Measurements from ENCODE around the gene AFDN.

Gene AFDN

DNA sequence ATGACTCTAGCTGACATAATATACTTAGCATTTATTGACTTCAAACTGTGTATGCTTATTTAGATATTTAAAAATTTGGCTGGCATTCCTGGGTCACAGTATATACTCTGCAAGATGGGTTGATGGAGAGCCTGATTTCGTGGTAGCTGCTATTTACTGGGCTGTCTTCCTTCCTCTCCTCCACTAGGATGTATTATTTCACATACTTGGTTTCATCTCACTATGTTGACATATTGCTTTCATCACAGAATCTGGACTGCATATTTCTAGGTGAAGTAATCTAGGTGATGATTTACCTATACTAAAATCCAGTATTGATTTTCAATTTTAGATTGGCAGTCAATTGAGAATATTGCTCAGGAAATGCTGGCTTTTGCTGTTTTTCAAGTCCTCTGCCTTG lies 15.7 kb downstream of the AFDN start:
- no peak overlapping the region for H3K27ac ChIP-seq
- TF ChIP-seq, protein P1, sequence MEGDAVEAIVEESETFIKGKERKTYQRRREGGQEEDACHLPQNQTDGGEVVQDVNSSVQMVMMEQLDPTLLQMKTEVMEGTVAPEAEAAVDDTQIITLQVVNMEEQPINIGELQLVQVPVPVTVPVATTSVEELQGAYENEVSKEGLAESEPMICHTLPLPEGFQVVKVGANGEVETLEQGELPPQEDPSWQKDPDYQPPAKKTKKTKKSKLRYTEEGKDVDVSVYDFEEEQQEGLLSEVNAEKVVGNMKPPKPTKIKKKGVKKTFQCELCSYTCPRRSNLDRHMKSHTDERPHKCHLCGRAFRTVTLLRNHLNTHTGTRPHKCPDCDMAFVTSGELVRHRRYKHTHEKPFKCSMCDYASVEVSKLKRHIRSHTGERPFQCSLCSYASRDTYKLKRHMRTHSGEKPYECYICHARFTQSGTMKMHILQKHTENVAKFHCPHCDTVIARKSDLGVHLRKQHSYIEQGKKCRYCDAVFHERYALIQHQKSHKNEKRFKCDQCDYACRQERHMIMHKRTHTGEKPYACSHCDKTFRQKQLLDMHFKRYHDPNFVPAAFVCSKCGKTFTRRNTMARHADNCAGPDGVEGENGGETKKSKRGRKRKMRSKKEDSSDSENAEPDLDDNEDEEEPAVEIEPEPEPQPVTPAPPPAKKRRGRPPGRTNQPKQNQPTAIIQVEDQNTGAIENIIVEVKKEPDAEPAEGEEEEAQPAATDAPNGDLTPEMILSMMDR (IDR thresholded peaks at IDR 0.05) = no peak
- DNase-seq (ENCODE audit: low spot score) = no peak
- H3K4me3 ChIP-seq = no peak overlapping the region

DNA sequence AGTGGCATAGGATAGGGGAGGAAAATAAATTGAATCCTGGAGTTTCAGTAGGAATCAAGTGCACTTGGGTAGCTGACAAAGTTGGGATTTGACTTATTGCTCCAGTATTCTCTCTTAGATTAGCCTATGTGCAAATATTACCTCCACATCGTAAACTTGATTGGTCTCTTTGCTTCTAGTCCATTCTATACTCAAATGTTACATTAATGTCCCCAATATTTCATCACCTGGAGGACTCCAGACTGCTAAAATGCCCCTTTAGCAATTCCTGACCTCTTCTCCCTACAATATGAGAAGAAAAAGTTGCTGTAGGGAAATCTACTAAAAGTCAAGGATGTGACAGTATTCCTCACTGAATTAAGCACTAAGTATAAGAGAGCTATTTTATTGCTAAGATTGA lies 16.3 kb downstream of the AFDN start:
- Histone ChIP-seq H3K27ac (no peak overlapping the region), H3K4me3 (no peak overlapping the region)
- TF ChIP-seq, protein P1 (IDR thresholded peaks at IDR 0.05) = no peak
- no peak for DNase-seq (ENCODE audit: low spot score)

DNA sequence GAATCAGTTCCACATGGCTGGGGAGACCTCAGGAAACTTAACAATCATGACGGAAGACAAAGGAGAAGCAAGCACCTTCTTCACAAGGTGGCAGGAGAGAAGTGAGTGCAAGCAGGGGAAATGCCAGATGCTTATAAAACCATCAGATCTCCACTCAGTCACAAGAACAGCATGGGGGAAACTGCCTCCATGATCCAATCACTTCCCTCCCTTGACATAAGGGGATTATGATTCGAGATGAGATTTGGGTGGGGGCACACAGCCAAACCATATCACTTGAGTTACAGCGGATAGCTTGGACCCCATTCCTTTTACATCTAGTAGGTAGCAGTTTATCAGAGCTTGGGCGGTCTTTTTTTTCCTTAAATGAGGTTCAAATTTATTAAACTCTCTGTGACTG lies 19.1 kb downstream of the AFDN start:
- TF ChIP-seq, protein P1 (IDR thresholded peaks at IDR 0.05) = no peak
- no peak overlapping the region for H3K27ac ChIP-seq
- no peak overlapping the region for H3K4me3 ChIP-seq

DNA sequence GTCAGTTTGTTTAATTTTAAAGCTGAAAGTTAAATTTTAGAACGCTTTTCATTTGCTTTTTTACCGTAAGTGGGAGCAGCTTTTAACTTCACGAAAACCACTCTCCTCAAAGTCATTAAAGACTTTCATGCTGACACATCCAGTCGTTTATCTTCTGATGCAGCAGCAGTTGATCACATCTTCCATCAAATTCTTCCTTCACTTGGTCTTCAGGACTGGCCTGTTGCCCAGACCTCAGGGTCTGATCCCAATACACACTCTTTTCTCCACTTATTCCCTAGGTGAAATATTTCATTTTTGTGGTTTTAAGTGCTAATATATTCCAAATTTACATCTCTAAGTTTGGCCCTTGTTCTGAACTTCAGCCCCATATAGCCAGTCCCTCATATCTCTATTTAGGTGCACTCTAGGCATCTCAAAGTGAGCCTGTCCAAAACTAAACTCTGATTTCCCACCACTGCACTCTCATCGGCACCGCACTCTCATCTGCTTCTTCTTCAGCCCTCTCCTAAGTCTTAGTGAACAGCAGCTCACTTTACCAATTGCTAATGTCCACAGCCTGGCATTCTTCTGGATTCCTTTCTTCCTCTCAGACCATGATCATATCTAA lies 20.4 kb downstream of the AFDN start:
- Histone ChIP-seq H3K4me3 (no peak overlapping the region), H3K27ac (no peak overlapping the region)
- TF ChIP-seq, protein P1 (IDR thresholded peaks at IDR 0.05) = no peak
- no peak for DNase-seq (ENCODE audit: low spot score)

More for the DNA sequence above, 19.1 kb downstream of the AFDN start:
- no peak for DNase-seq (ENCODE audit: low spot score)

DNA sequence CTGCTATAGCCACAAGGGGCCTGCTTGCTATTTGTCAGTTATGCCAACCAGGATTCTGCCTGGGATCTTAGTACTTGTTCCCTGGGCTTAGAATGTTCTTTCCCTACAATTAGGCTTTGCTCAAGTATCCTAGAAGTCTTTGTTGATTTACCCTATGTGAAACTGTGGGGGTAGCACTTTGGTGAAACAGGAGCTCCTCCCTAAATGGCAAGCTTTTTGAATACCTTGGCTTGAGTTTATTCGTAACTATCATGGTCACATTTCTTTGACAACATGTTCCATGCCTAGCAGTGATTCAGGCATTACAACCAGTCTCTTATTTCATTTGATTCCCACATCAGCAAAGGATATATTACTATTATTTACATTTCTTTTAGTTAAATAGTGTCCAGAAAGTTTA lies 21.2 kb downstream of the AFDN start:
- no peak for DNase-seq (ENCODE audit: low spot score)
- H3K4me3 ChIP-seq = no peak overlapping the region
- no peak overlapping the region for H3K27ac ChIP-seq
- TF ChIP-seq, protein P1 (IDR thresholded peaks at IDR 0.05) = no peak

DNA sequence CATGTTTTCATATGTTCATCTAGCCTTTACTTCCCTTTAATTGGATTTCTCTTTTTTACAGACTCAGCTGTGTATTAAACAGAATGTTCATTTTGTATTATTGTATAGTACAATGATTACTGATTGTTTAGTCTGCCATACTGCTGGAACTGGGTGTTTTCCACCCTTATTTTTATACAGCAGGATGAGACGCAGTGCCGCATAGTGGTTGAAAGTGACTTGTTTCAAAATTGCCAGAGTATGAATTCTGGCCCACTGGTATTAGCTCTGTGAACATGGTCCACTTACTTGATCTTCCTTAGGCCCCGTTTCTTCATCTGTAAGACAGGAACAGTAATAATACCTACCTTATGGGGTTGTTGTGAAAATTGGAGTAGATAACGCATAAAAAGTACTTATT lies 22.1 kb downstream of the AFDN start:
- no peak for DNase-seq (ENCODE audit: low spot score)
- H3K4me3 ChIP-seq = no peak overlapping the region
- no peak overlapping the region for H3K27ac ChIP-seq
- TF ChIP-seq, protein P1 (IDR thresholded peaks at IDR 0.05) = no peak

DNA sequence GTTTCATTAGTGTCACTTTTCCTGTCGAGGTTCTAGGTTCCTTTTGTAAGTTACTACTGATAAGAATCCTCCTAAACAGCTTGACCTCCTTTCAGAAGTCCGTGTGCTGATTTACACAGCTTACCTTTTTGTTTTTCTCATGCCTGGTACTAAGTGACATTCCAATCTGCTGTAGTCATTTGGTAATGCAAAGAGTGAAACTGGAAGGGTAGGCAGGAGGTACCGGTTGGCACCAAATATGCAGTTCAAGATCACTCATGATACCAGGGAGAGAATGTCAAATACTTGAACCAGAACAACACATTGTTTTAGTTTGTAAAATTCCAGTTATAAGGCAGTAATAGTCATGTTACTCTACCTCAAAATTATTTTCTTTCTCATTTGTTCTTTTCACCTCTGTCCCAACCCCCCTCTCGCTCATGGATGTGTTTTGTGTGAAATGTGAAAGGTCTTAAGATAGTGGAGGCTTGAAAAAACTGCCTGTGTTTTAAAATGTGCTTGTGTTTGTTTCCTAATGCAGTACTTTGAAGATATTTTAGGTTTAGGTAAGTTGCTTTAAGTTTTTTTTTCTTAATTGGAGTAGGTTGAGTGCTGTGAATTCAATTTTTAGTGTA lies 23.2 kb downstream of the AFDN start:
- TF ChIP-seq, protein P1 (IDR thresholded peaks at IDR 0.05) = no peak
- Histone ChIP-seq H3K4me3 (no peak overlapping the region), H3K27ac (no peak overlapping the region)
- DNase-seq (ENCODE audit: low spot score) = no peak

Measured in coronary artery (tissue), 2 donors.